Activated naive CD8-positive, alpha-beta T cell treated with anti-CD3 and anti-CD28 coated beads, Interleukin-2, amount 50 U/mL, for 16 hours (primary cell): Measurements from ENCODE around the gene POLD1.
"Not testable (repeated sequence)": the region's sequence is repeated elsewhere in the genome, so short reads cannot be mapped to it uniquely, and the experiment has no call there.

Source experiments
- DNase-seq: peaks from one replicate; pipeline ENCODE4 v3.0.0-alpha.2; 2020; ENCODE audit warnings: low read depth, low spot score

The POLD1 gene

GRCh38 chr19:50390952-50391351 lies 6.8 kb downstream of the POLD1 start:
- DNase-seq, result not testable (repeated sequence)

GRCh38 chr19:50392759-50393158 lies 8.6 kb downstream of the POLD1 start:
- DNase-seq, result no peak

GRCh38 chr19:50393589-50393988 lies 9.4 kb downstream of the POLD1 start:
- no peak for DNase-seq

GRCh38 chr19:50394017-50394416 lies 9.9 kb downstream of the POLD1 start:
- DNase-seq, result no peak

GRCh38 chr19:50398675-50399367 lies 14.7 kb downstream of the POLD1 start:
- DNase-seq, result no peak

- DNase-seq, result no peak
These were observed 15.2 kb downstream of the POLD1 start for GRCh38 chr19:50399368-50399745.

GRCh38 chr19:50401605-50402450 lies 17.7 kb downstream of the POLD1 start:
- no peak for DNase-seq

GRCh38 chr19:50402544-50403301 lies 18.6 kb downstream of the POLD1 start:
- no peak for DNase-seq

GRCh38 chr19:50406156-50406820 lies 22.1 kb downstream of the POLD1 start:
- DNase-seq, result no peak

- no peak for DNase-seq
These were observed 22.7 kb downstream of the POLD1 start for GRCh38 chr19:50406829-50407228.

- DNase-seq, result no peak
These were observed 25.2 kb downstream of the POLD1 start for GRCh38 chr19:50409347-50409746.

- no peak for DNase-seq
These were observed 26.0 kb downstream of the POLD1 start for GRCh38 chr19:50410109-50410508.

- DNase-seq, result no peak
These were observed 28.3 kb downstream of the POLD1 start for GRCh38 chr19:50412419-50412818.

GRCh38 chr19:50413096-50413495 lies 28.9 kb downstream of the POLD1 start:
- DNase-seq, result no peak

GRCh38 chr19:50413531-50413930 lies 29.4 kb downstream of the POLD1 start:
- no peak for DNase-seq

- DNase-seq, result peak; percentile 25
These were observed 30.9 kb downstream of the POLD1 start for GRCh38 chr19:50414864-50415660.

- DNase-seq, result no peak
These were observed 31.5 kb downstream of the POLD1 start for GRCh38 chr19:50415661-50416033.

- no peak for DNase-seq
These were observed 32.2 kb downstream of the POLD1 start for GRCh38 chr19:50416034-50416977.

GRCh38 chr19:50417111-50418081 lies 33.2 kb downstream of the POLD1 start:
- no peak for DNase-seq
